HT-29 (cell line): ENCODE results near the gene GGA1. TPM values are rescaled to one million over a fixed set of nuclear protein-coding genes. Genes with fewer than 3 reads are reported as not detected.
"Not testable (repeated sequence)": the region's sequence is repeated elsewhere in the genome, so short reads cannot be mapped to it uniquely, and the experiment has no call there.

Experiments
- DNase-seq: peaks from one replicate; pipeline ENCODE4 v3.0.0-alpha.2; 2015; ENCODE audit warnings: low spot score
- total RNA-seq: library from RNA; depleted of rRNA; stranded (reverse); fragments of >200 nt; shearing (Covaris generic); gene quantifications from 2 replicates; pipeline ENCODE4 v1.2.3, GENCODE V29; 2014

The GGA1 gene
- total RNA-seq, 1 experiment from 2014 or later: 55.1 TPM

- DNase-seq: peak; percentile 87
Measured at GRCh38 chr22:37647928-37648327, 39.3 kb downstream of the GGA1 start.

- no peak for DNase-seq
Measured at GRCh38 chr22:37650463-37651136, 42.0 kb downstream of the GGA1 start.

- no peak for DNase-seq
Measured at GRCh38 chr22:37654563-37655251, 46.1 kb downstream of the GGA1 start.

GRCh38 chr22:37655252-37655563 lies 46.6 kb downstream of the GGA1 start:
- no peak for DNase-seq

GRCh38 chr22:37656583-37656982 lies 47.9 kb downstream of the GGA1 start:
- not testable (repeated sequence) for DNase-seq

GRCh38 chr22:37657590-37658132 lies 49.0 kb downstream of the GGA1 start:
- DNase-seq: no peak

GRCh38 chr22:37658133-37659065 lies 49.8 kb downstream of the GGA1 start, which contains the start of gene PDXP:
Gene PDXP, plus strand, starts transcription at chr22:37658723. Its CDS starts 60 bp downstream, at chr22:37658783.
- DNase-seq: peak; percentile 96

- DNase-seq: no peak
Measured at GRCh38 chr22:37659066-37659896, 50.6 kb downstream of the GGA1 start.

GRCh38 chr22:37659897-37660708 lies 51.5 kb downstream of the GGA1 start:
- no peak for DNase-seq

- DNase-seq: no peak
Measured at GRCh38 chr22:37660709-37661045, 52.0 kb downstream of the GGA1 start.

GRCh38 chr22:37661160-37661924 lies 52.7 kb downstream of the GGA1 start:
- no peak for DNase-seq

- DNase-seq: no peak
Measured at GRCh38 chr22:37662039-37662438, 53.4 kb downstream of the GGA1 start.

- DNase-seq: no peak
Measured at GRCh38 chr22:37663521-37664140, 55.0 kb downstream of the GGA1 start.

- no peak for DNase-seq
Measured at GRCh38 chr22:37664249-37665101, 55.8 kb downstream of the GGA1 start.

GRCh38 chr22:37665487-37665886 lies 56.9 kb downstream of the GGA1 start:
- no peak for DNase-seq

- no peak for DNase-seq
Measured at GRCh38 chr22:37669586-37669985, 61.0 kb downstream of the GGA1 start.

- no peak for DNase-seq
Measured at GRCh38 chr22:37672206-37672919, 63.7 kb downstream of the GGA1 start.
